HG03175 (cell line): ENCODE measurements around the gene GGPS1.
"Not testable (repeated sequence)": the region's sequence is repeated elsewhere in the genome, so short reads cannot be mapped to it uniquely, and the experiment has no call there.

ENCODE experiments used
- ATAC-seq: cut with Tn5 transposase; IDR thresholded peaks from one replicate; pipeline ENCODE4 v1.9.1; 2021; ENCODE audit warnings: mild to moderate bottlenecking, moderate library complexity; ENCODE audit not compliant: unreplicated experiment

Gene GGPS1

DNA sequence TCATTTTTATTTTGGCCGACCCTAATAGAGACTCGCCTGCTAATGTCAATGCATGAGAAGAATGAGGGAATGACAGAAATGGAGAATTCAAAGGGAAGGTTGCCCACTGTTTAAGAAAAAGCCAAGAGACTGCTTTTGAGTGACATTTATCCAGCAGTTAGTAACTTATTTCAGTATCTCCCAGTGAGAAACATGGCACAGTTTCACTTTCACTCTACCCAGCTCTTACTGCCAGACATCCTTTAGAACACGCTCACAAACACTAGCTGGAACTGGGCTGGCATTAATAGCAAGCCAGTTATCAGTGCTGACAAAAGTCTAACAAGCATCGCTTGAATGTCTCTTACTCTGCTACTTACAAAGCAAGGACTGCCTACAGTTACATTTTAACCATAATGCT, 8.5 kb downstream of the GGPS1 start:
- ATAC-seq, result no peak

DNA sequence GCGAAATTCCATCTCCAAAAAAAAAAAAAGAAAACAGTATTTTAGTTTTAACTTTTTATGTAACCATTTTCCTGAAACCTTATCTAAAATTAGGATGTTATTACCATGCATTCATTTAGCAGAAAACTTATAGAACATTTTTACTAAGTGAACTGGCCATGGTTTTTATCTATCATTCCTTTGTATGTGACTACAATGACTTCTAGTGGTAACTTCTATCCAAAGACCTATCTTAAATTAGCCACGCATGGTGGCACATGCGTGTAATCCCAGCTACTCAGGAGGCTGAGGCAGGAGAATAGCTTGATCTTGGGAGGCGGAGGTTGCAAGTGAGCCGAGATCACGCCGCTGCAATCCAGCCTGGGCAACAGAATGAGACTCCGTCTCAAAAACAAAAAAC, 11.4 kb downstream of the GGPS1 start:
- no peak for ATAC-seq

DNA sequence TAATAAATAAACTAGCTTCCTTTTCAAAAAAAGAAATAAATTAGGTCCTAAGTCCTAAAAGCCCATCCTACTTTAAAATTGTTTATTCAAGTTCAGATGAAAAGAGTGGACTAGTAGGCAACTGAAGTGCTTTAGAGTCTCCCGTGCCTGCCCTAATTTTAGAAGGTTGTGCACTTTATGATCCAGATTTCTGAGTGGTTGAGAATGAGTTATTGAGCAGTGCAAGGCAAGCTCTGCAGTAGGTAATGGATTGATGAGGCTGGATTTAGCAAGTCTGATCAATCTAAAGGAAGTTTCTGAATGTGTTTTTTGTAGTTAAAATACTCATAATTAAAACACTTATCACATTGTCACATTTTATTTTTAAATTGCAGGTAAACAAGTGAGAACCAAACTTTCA, 13.0 kb downstream of the GGPS1 start:
- no peak for ATAC-seq

DNA sequence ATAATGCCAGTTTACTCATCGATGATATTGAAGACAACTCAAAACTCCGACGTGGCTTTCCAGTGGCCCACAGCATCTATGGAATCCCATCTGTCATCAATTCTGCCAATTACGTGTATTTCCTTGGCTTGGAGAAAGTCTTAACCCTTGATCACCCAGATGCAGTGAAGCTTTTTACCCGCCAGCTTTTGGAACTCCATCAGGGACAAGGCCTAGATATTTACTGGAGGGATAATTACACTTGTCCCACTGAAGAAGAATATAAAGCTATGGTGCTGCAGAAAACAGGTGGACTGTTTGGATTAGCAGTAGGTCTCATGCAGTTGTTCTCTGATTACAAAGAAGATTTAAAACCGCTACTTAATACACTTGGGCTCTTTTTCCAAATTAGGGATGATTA, 13.7 kb downstream of the GGPS1 start:
- ATAC-seq, result no peak

DNA sequence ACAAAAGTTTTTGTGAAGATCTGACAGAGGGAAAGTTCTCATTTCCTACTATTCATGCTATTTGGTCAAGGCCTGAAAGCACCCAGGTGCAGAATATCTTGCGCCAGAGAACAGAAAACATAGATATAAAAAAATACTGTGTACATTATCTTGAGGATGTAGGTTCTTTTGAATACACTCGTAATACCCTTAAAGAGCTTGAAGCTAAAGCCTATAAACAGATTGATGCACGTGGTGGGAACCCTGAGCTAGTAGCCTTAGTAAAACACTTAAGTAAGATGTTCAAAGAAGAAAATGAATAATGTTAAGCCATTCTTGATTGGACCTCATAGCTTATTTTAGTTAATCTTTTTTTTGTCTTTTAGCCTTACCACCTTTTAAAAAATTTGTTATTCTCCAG, 14.1 kb downstream of the GGPS1 start:
- no peak for ATAC-seq

DNA sequence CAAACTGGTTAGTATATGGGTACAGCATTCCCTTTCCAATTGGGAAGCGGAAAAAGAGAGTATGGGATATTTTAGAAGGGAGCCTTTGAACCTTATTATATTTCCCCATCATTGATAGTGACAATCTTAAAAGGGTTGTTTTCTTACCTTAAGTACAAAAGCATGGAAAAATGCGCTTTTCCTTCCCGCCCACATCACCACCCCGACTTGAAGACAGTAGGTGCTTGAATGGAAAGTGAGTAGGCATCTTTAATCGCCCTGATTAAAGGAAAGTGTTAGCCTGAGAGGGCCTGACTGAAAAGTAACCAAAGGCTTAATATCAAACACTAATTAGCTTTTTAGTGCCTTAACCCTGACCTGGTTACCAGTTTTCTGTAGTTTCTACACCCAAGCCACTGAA, 15.4 kb downstream of the GGPS1 start:
- no peak for ATAC-seq

DNA sequence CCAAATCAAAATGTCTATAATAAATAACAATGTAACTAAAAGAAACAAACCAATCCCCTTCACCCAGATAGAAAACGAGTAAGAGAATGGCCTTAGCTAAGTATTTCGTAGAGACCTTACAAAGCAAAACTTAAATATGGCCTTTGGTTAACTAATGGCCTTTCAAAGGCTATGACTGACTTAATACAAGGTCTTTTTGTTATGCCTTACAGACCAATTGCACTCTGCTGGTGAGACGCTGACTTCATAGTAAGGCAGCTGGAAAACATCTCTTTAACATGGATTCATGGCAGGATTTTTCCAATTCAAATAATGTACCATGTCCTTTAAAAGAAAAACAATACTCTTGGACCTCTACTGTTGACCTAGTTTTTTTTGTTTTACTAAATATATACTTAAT, 23.1 kb downstream of the GGPS1 start:
- ATAC-seq, result no peak

DNA sequence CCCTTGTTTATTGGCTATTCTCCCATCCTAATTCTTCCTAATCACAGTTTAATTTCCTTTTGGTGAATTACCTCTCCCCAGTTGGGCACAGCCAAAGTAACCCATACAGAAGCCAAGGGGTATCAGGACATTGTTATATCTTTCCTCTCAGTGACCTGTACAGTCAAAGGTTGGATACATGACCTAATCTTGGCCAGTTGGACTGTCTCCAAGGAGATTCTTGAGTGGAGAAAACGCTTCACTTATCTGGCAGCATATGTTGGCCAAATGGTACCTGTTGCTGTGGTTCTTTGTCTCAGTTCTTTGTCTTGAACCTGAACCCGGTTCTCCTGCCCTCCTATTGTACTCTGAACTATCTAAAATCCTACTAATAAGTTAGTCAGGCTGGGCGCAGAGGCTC, 23.5 kb downstream of the GGPS1 start:
- no peak for ATAC-seq

DNA sequence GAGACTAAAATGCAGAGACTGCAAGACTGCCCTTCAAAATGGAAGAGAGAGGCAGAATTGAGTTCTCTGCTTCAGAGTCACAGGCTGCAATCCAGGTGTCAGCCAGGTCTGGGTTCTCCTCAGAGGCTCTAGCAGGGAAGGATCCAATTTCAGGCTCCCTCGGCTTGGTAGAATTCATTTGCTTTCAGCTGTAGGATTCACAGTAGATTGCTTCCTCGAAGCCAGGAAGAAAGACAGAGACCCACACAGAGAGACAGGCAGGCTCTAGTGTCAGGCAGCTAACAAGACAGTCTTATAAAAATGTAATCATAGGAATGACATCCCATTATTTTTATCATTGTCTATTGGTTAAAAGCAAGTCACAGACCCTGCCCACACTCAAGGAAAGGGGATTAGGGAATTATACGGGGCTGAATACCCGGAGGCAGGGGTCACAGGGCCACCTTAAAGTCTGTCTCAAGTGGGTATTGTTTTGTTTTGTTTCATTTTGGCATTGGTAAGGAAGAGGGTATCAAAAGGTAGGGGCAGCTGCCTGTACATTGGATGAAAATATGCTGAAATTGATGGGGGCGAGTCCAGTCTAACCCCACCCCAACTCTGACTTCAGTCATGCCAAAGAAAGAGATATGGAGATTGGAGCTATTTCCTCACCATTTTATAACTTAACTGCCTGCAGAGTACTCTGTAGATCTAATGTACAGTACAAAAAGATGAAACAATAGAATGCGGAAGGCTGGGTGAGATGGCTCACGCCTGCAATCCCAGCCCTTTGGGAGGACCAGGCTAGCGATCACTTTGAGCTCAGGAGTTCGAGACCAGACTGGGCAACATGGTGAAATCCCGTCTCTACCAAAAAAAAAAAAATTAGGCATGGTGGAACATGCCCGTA, 29.4 kb downstream of the GGPS1 start:
- ATAC-seq, result no peak

DNA sequence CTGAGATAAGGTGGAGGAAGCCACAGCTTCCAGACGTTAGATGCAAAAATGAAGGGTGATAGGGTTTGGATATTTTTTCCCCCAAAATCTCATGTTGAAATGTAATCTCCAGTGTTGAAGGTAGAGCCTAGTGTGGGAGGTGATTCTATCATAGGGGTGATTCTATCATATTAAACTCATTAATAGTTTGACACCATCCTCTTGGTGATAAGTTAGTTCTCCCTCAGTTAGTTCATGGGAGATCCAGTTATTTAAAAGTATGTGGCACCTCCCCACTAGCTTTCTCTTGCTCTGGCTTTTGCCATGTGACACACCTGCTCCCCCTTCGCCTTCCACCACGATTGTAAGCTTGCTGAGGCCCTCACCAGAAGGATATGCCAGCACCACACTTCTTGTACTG, 30.5 kb downstream of the GGPS1 start:
- ATAC-seq, result no peak

DNA sequence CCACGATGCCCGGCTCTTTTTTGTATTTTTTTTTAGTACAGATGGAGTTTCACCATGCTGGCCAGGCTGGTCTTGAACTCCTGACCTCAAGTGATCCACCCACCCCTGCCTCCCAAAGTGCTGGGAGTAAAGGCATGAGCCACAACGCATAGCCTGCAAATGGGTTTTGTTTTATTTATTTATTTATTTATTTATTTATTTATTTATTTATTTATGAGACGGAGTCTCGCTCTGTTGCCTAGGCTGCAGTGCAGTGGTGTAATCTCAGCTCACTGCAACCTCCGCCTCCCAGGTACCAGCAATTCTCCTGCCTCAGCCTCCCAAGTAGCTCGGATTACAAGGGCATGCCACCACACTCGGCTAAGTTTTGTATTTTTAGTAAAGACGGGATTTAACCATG, 35.8 kb downstream of the GGPS1 start:
- not testable (repeated sequence) for ATAC-seq

DNA sequence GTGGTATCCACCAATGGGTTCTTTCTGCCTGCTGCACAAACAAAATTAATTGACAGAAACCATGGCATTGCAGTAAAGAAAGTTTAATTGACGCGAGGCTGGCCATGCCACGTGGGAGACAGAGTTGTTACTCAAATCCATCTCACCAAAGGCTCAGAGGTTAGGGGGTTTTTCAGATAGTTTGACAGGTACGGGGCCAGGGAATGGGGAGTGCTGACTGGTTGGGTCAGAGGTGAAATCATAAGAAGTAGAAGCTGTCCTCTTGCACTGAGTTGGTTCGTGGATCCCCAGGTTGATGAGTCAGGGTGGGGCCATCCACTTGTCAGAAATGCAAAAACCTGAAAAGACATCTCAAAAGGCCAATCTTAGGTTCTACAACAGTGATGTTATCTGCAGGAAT, 37.9 kb downstream of the GGPS1 start:
- ATAC-seq, result no peak

DNA sequence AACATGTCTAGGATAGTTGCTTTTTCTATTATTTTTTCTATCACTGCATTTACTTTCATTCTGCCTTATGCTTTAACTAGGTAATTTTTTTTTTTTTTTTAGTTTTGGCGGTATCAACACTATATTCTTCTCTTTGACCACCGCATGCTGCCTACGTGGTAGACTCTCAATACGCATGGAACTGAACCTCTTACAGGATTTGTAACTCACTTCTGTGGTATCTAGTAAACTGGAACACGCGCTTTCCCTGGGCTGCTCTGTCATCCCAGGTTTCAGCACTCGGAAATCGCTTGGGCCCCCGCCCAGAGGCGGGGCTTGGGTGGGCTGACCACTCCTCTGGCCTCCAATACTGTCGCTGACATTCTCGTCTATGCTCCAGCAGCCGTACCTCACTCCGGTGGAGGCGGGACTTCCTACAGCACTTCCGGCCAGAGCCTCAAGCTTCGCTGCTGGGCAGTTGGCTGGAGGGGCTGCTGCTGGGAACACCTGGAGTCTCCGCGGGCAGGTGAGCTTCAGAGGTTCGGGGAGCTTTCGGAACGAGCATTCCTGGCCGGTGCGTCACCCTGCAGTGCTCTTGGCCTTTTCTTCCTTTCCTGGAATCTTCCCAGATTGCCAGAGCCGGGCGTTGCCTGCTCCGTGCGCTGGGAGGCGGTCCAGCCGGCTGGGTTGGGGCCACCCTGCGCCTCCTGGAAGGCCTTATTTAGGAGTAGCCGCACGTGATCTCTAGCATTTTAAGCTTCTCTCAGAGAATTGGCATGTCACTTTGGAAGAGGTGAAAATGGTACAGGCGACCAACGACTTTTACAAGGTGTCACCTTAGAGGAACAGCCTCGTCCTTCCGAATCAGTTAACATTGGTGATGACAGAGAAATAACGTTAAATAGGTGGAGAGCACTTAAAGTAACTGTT, 38.9 kb downstream of the GGPS1 start, which contains the start of gene TBCE:
TSS of gene TBCE (plus strand) at position 428 of the 909 bp plus-strand sequence. CDS start 12,623 bp downstream, outside the sequence.
- ATAC-seq, result peak; percentile 100

DNA sequence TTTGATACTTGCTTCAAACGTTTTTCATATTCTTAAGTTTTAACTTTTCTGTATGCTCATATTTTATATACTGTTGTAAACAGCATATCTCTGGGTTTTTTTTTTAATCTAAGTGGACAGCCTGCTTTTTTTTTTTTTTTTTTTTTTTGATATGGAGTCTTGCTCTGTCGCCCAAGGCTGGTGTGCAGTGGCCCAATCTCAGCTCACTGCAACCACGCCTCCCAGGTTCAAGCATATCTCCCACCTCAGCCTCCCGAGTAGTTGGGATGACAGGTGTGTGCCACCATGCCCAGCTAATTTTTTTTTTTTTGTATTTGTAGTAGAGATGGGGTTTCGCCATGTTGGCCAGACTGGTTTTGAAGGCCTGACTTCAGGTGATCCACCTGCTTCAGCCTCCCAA, 40.1 kb downstream of the GGPS1 start:
- ATAC-seq, result no peak

DNA sequence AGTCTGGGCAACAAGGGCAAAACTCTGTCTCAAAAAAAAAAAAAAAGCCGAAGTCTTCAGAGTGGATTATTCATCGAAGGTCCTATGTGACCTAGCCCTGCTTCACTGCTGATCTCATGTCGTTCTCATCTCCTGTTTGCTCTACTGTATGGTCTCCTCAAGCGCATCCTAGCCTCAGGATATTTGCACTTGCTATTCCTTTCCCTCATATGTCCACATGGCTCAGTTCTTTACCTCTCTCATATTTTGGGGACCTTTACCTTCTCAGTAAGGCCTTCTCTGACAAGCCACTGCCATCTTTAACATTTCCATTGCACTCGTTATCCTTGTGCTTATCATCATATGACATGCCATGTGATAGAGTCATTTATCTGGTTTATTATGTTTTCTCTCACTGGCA, 41.4 kb downstream of the GGPS1 start:
- no peak for ATAC-seq

DNA sequence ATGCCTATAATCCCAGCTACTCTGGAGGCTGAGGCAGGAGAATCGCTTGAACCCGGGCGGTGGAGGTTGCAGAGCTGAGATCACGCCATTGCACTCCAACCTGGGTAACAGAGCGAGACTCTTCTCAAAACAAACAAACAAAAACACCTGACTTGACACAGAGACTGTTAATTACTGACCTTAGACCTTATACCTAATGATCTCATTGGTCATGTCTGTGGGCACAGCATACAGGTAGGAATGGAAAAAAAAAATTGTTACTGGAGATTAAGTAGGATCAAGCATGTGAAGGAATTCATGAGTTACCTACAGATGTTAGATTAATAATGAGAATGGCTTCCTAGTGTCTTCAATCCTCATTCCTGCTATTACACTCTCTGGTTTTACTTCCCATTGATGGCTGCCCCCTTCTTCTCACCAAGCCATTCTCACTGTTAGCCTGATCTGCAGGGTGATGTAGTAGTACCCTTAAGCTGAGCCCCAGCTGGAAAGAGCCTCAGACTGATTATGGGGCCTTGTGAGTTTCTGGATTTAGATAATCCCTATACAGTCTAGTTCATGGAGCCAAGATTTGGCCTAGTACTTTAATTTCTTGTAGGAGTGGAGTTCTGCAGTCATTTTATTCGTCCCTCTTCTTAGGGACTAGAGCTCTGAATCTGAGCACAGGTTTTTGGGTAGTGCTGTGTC, 47.7 kb downstream of the GGPS1 start:
- no peak for ATAC-seq

DNA sequence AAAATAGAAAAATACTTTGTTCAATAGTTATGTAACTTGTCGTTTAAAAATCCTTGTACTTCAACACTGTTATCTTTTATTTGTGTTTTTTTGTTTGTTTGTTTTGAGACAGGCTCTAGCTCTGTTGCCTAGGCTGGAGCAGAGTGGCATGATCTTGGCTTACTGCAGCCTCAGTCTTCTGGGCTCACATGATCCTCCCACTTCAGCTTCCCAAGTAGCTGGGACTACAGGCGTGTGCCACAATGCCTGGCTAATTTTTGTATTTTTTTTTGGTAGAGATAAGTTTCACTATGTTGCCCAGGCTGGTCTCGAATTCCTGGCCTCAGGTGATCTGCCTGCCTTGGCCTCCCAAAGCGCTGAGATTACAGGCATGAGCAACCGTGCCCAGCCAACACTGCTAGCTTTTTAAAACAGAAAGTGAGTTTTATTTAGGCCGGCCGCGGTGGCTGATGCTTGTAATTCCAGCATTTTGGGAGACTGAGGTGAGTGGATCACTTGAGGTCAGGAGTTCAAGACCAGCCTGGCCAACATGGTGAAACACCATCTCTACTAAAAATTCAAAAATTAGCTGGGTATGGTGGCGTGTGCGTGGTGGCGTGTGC, 49.9 kb downstream of the GGPS1 start:
- ATAC-seq, result not testable (repeated sequence)

DNA sequence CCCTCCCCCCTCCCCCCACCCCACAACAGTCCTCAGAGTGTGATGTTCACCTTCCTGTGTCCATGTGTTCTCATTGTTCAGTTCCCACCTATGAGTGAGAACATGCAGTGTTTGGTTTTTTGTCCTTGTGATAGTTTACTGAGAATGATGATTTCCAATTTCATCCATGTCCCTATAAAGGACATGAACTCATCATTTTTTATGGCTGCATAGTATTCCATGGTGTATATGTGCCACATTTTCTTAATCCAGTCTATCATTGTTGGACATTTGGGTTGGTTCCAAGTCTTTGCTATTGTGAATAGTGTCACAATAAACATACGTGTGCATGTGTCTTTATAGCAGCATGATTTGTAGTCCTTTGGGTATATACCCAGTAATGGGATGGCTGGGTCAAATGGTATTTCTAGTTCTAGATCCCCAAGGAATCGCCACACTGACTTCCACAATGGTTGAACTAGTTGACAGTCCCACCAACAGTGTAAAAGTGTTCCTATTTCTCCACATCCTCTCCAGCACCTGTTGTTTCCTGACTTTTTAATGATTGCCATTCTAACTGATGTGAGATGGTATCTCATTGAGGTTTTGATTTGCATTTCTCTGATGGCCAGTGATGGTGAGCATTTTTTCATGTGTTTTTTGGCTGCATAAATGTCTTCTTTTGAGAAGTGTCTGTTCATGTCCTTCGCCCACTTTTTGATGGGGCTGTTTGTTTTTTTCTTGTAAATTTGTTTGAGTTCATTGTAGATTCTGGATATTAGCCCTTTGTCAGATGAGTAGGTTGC, 53.8 kb downstream of the GGPS1 start:
- ATAC-seq, result not testable (repeated sequence)

DNA sequence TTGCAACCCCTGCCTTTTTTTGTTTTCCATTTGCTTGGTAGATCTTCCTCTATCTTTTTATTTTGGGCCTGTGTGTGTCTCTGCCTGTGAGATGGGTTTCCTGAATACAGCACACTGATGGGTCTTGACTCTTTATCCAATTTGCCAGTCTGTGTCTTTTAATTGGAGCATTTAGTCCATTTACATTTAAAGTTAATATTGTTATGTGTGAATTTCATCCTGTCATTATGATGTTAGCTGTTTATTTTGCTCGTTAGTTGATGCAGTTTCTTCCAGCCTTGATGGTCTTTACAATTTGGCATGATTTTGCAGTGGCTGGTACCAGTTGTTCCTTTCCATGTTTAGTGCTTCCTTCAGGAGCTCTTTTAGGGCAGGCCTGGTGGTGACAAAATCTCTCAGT, 57.3 kb downstream of the GGPS1 start:
- ATAC-seq, result not testable (repeated sequence)

DNA sequence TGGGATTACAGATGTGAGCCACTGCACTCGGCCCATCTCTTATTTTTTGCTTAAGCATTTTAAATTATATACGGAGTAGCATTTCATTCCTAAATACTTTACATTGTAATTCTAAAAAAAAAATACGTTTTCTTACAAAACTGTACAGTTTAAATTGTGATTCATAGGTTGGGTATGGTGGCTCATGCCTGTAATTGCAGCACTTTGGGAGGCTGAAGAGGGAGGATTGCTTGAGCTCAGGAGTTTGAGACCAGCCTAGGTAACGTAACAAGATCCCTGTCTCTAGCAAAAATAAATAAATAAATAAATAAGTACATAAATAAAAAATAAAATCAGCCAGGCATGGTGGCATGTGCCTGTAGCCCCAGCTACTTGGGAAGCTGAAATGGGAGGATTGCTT, 63.5 kb downstream of the GGPS1 start:
- no peak for ATAC-seq
